A549 (cell line): Measurements from ENCODE around the gene OR51D1. TPM values are rescaled to one million over a fixed set of nuclear protein-coding genes. Genes with fewer than 3 reads are reported as not detected.

Source experiments
- ATAC-seq, 2 experiments: fragments of 200-7000 bp in 1 of 2; fragments of >200 bp in 1 of 2; cut with Nextera tagmentation in 1 of 2; cut with Tn5 transposase in 1 of 2; 3 replicates each; pipeline versions ENCODE4 v1.8.0 to v1.9.1; 2018 to 2020; ENCODE audit warnings: mild to moderate bottlenecking in 1 of 2, moderate library complexity in 1 of 2
- CTCF ChIA-PET: fragments of 300-600 bp; sonication (Branson Sonifier 250); formaldehyde crosslinking; extraction: SDS; loops from one replicate; lab custom pipeline; 2021; ENCODE audit warnings: antibody characterized with exemption, inconsistent platforms; lab: Yijun Ruan, JAX
- POLR2A ChIA-PET: fragments of 350-600 bp; formaldehyde crosslinking; extraction: SDS; loops from one replicate; lab custom pipeline; 2021; ENCODE audit warnings: antibody characterized with exemption, inconsistent platforms; lab: Yijun Ruan, JAX
- DNase-seq, 2 experiments: peaks; one replicate each; pipeline versions ENCODE4 v3.0.0 to v3.0.0-alpha.2; 2011 to 2016; ENCODE audit warnings: low read depth in 1 of 2, low spot score in 1 of 2
- FAIRE-seq: peaks from 2 replicates; lab custom pipeline; 2011; peaks lifted over from hg19 to GRCh38; lab: Jason Lieb, UNC
- H3K27ac ChIP-seq, 2 experiments: fragments of >200 bp; sonication (Bioruptor Twin); formaldehyde crosslinking; 3 replicates each; pipeline ENCODE4 v1.5.1; 2016 to 2017
- H3K4me1 ChIP-seq: fragments of >200 bp; sonication (Bioruptor Twin); formaldehyde crosslinking; 3 replicates; pipeline ENCODE4 v1.6.1; 2016
- H3K4me2 ChIP-seq: fragments of >200 bp; sonication (Bioruptor Twin); formaldehyde crosslinking; 3 replicates; pipeline ENCODE4 v1.6.1; 2016
- H3K4me3 ChIP-seq: fragments of >200 bp; sonication (Bioruptor Twin); formaldehyde crosslinking; 3 replicates; pipeline ENCODE4 v1.5.1; 2016
- H3K9me3 ChIP-seq: fragments of >200 bp; sonication (Bioruptor Twin); formaldehyde crosslinking; 3 replicates; pipeline ENCODE4 v1.6.1; 2016
- CBX2 ChIP-seq: fragments of 200-600 bp; sonication (generic); IDR thresholded peaks from 2 replicates; pipeline ENCODE4 v1.6.1; 2016; ENCODE audit warnings: low read depth, mild to moderate bottlenecking, borderline replicate concordance
- CHD4 ChIP-seq: fragments of 200-600 bp; sonication (generic); IDR thresholded peaks from 2 replicates; pipeline ENCODE4 v1.6.1; 2016; ENCODE audit warnings: antibody characterized with exemption, mild to moderate bottlenecking, borderline replicate concordance
- E2F6 ChIP-seq: IDR thresholded peaks from 2 replicates; pipeline ENCODE4 v1.6.1; 2012; ENCODE audit warnings: low read depth, borderline replicate concordance
- ESRRA ChIP-seq: fragments of 150-350 bp; IDR thresholded peaks from 2 replicates; pipeline ENCODE4 v1.6.1; 2014; ENCODE audit warnings: mild to moderate bottlenecking, low read length, borderline replicate concordance
- MAFK ChIP-seq: fragments of 450-650 bp; IDR thresholded peaks from 2 replicates; pipeline ENCODE4 v1.6.1; 2014; ENCODE audit not compliant: partially characterized antibody
- NFE2L2 ChIP-seq: fragments of 150-350 bp; conservative IDR thresholded peaks from 2 replicates; pipeline ENCODE4 v1.6.1; 2014; ENCODE audit warnings: low read length
- RCOR1 ChIP-seq: fragments of 150-350 bp; IDR thresholded peaks from 2 replicates; pipeline ENCODE4 v1.6.1; 2014; ENCODE audit warnings: antibody characterized with exemption, low read length, low read depth
- RNF2 ChIP-seq: fragments of 200-600 bp; sonication (generic); IDR thresholded peaks from 2 replicates; pipeline ENCODE4 v1.6.1; 2016; ENCODE audit warnings: low read depth, mild to moderate bottlenecking, antibody characterized with exemption, moderate library complexity, borderline replicate concordance
- SREBF2 ChIP-seq: fragments of 450-650 bp; IDR thresholded peaks from 2 replicates; pipeline ENCODE4 v1.6.1; 2014; ENCODE audit warnings: mild to moderate bottlenecking, moderate library complexity
- USF2 ChIP-seq: fragments of 450-650 bp; IDR thresholded peaks from 2 replicates; pipeline ENCODE4 v1.6.1; 2014; ENCODE audit warnings: antibody characterized with exemption
- ZNF302 ChIP-seq: fragments of 250-450 bp; sonication (Bioruptor Pico); IDR thresholded peaks from 2 replicates; pipeline ENCODE4 v1.9.0; 2021; ENCODE audit warnings: inconsistent platforms, mild to moderate bottlenecking, moderate library complexity
- WGBS: methylation state at CpG from one replicate; pipeline ENCODE4 v1.1.6; 2017; ENCODE audit errors: missing lambda C conversion rate; 5-methylcytosine and 5-hydroxymethylcytosine counted together
- polyA plus RNA-seq, 4 experiments: library from polyadenylated mRNA; depleted of rRNA in 3 of 4; stranded (reverse); fragments of >200 nt; fragmentation: RNase III in 1 of 4; extraction: RNeasy Plus Mini Kit Qiagen cat#74134 plus additional on column Dnase treatment in 1 of 4; gene quantifications; 2 replicates in 3 of 4; 3 replicates in 1 of 4; pipeline ENCODE4 v1.2.3, GENCODE V29; 2011 to 2017
- TF ChIP-seq, protein P1 (sequence below): IDR thresholded peaks from 2 replicates; pipeline ENCODE4 v1.6.1; 2012
- TF ChIP-seq, protein P2 (sequence below): fragments of >200 bp; sonication (Bioruptor Twin); formaldehyde crosslinking; IDR thresholded peaks from 3 replicates; pipeline ENCODE4 v1.5.1; 2016

OR51D1 gene
- polyA plus RNA-seq, 2 of the 4 experiments (the other 2 are of a cell fraction), result not detected

- Histone ChIP-seq H3K9me3 (no peaks in the 10 kb centered on the region), H3K4me1 (no peaks in the 10 kb centered on the region), H3K4me2 (no peak overlapping the region), H3K27ac (no peak overlapping the region), H3K4me3 (no peak overlapping the region)
- CTCF ChIA-PET, result interaction anchor here (3.6 kb wide), 1 partner anchor 11 kb away, joined by 18 read pairs; the partner anchor contains the start of gene OR51D1
- ATAC-seq, result no peak
- POLR2A ChIA-PET, result no interaction called here
- DNase-seq, result no peak
- TF ChIP-seq, protein P1, sequence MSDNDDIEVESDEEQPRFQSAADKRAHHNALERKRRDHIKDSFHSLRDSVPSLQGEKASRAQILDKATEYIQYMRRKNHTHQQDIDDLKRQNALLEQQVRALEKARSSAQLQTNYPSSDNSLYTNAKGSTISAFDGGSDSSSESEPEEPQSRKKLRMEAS, result no peak
- no peak for TF ChIP-seq E2F6
- 10% methylated on average over 4 of the region's 4 CpGs for WGBS
- no peak for FAIRE-seq
These were observed 10.5 kb downstream of the OR51D1 start for GRCh38 chr11:4647766-4648165.

DNA sequence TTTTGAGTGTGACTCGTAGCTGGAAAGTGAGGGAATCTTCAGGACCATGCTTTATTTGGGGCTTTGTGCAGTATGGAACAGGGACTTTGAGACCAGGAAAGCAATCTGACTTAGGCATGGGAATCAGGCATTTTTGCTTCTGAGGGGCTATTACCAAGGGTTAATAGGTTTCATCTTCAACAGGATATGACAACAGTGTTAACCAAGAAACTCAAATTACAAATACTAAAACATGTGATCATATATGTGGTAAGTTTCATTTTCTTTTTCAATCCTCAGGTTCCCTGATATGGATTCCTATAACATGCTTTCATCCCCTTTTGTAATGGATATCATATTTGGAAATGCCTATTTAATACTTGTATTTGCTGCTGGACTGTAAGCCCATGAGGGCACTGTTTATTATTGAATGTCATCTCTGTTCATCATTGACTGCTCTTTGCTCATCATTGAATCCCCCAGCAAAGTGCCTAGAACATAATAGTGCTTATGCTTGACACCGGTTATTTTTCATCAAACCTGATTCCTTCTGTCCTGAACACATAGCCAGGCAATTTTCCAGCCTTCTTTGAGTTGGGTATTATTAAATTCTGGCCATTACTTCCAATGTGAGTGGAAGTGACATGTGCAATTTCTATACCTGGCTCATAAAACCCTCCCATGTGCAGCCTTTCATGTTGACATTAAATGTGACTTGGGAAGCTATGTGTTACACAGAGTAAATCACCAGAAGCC lies 17.5 kb downstream of the OR51D1 start:
- no peak for FAIRE-seq
- Histone ChIP-seq H3K4me2 (no peak overlapping the region), H3K4me1 (no peaks in the 10 kb centered on the region), H3K27ac (no peak overlapping the region), H3K4me3 (no peak overlapping the region), H3K9me3 (no peaks in the 10 kb centered on the region)
- DNase-seq, result no peak
- ChIA-PET CTCF (interaction anchor here (0.8 kb wide), 1 partner anchor 10 kb away, joined by 3 read pairs; no protein-coding TSS in a partner anchor), POLR2A (no interaction called here)
- no peak for ATAC-seq
- TF ChIP-seq SREBF2 (no peak), MAFK (no peak), USF2 (no peak), E2F6 (no peak), ZNF302 (no peak), CBX2 (no peak), RCOR1 (no peak), CHD4 (no peak), ESRRA (no peak), NFE2L2 (no peak)
- WGBS, result 2% methylated on average over 2 of the region's 2 CpGs

GRCh38 chr11:4658629-4659445 lies 21.6 kb downstream of the OR51D1 start:
- H3K4me2 ChIP-seq, result no peak overlapping the region
- no peak for DNase-seq
- FAIRE-seq, result no peak
- H3K9me3 ChIP-seq, result no peaks in the 10 kb centered on the region; the same call in 2 of the 3 replicates
- ChIA-PET CTCF (interaction anchor here (0.6 to 1.2 kb wide), 3 partner anchors 22 to 472 kb away, joined by 3 read pairs; no protein-coding TSS in a partner anchor), POLR2A (no interaction called here)
- H3K4me3 ChIP-seq, result no peak overlapping the region
- no peak overlapping the region for H3K27ac ChIP-seq
- no peaks in the 10 kb centered on the region for H3K4me1 ChIP-seq
- WGBS, result 8% methylated on average over 5 of the region's 5 CpGs
- ATAC-seq, result no peak
- no peak for TF ChIP-seq ZNF302
- TF ChIP-seq RNF2, result no peak
- TF ChIP-seq, protein P2, sequence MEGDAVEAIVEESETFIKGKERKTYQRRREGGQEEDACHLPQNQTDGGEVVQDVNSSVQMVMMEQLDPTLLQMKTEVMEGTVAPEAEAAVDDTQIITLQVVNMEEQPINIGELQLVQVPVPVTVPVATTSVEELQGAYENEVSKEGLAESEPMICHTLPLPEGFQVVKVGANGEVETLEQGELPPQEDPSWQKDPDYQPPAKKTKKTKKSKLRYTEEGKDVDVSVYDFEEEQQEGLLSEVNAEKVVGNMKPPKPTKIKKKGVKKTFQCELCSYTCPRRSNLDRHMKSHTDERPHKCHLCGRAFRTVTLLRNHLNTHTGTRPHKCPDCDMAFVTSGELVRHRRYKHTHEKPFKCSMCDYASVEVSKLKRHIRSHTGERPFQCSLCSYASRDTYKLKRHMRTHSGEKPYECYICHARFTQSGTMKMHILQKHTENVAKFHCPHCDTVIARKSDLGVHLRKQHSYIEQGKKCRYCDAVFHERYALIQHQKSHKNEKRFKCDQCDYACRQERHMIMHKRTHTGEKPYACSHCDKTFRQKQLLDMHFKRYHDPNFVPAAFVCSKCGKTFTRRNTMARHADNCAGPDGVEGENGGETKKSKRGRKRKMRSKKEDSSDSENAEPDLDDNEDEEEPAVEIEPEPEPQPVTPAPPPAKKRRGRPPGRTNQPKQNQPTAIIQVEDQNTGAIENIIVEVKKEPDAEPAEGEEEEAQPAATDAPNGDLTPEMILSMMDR, result no peak
- TF ChIP-seq CHD4, result no peak
